ENCODE results near the gene OR2F2. TPM values are rescaled to one million over a fixed set of nuclear protein-coding genes. Genes with fewer than 3 reads are reported as not detected.

The OR2F2 gene
- polyA plus RNA-seq, 1 of the 3 experiments (the other 2 are of a cell fraction) = 0.07 TPM

- H4K20me1 ChIP-seq (ENCODE audit: insufficient read depth) = peaks cover 4% of the 10 kb centered on the region; the same call in 1 of the 2 replicates
- ChIA-PET POLR2A (no interaction called here), CTCF (interaction anchor here (9.6 kb wide), 1 partner anchor 15 kb away, joined by 66 read pairs; the partner anchor contains the start of gene TCAF1)
- no peaks in the 10 kb centered on the region for H3K27me3 ChIP-seq (ENCODE audit: insufficient read depth)
- DNase-seq = no peak
- H3K4me1 ChIP-seq (ENCODE audit: control insufficient read depth in 1 of 2, insufficient read depth in 2 of 2, low read depth in 1 of 2, low read length in 1 of 2) = peaks cover 16 to 24% of the 10 kb centered on the region in 2 experiments; a peak in 3 of 4 replicates
- H3K27ac ChIP-seq (ENCODE audit: low read depth in 2 of 2, low read length in 1 of 2) = peak overlapping the region in 1 of 2 experiments; percentile 94; a peak in 1 of 4 replicates
- no peak overlapping the region for H3K9ac ChIP-seq
- peaks cover 72% of the 10 kb centered on the region for H3K79me2 ChIP-seq (ENCODE audit: insufficient read depth)
- 87% methylated on average over 3 of the region's 3 CpGs for WGBS (ENCODE audit: low lambda C conversion rate)
- H2AFZ ChIP-seq (ENCODE audit: low read depth) = no peak overlapping the region
- H3K4me3 ChIP-seq (ENCODE audit: low read depth in 2 of 2, low read length in 1 of 2) = no peak overlapping the region
- peaks cover 17% of the 10 kb centered on the region for H3F3A ChIP-seq (replicated peaks; ENCODE audit: insufficient read depth)
- peaks cover 16% of the 10 kb centered on the region; the same call in 1 of the 2 replicates for H3K9me3 ChIP-seq
- H3K4me2 ChIP-seq = no peak overlapping the region
- no peaks in the 10 kb centered on the region for H3K9me2 ChIP-seq
- TF ChIP-seq FOXJ3 (CRISPR knock-in tag; IDR thresholded peaks at IDR 0.05) (no peak), FOSL2 (IDR thresholded peaks at IDR 0.05; ENCODE audit: borderline replicate concordance, low read depth) (no peak), JUND (IDR thresholded peaks at IDR 0.05) (no peak), MAX (IDR thresholded peaks at IDR 0.05; ENCODE audit: low read depth) (no peak), TEAD4 (IDR thresholded peaks at IDR 0.05; ENCODE audit: borderline replicate concordance, insufficient read depth) (no peak), CTCF (IDR thresholded peaks at IDR 0.05) (no peak)
- H3K36me3 ChIP-seq (replicated peaks in 1 of 2; ENCODE audit: control insufficient read depth in 1 of 2, insufficient read depth in 2 of 2, low read length in 1 of 2) = peaks cover 21 to 34% of the 10 kb centered on the region in 2 experiments
Observed at GRCh38 chr7:143885951-143886350, 49.1 kb upstream of the OR2F2 start.

- Histone ChIP-seq H3K9me3 (peaks cover 21% of the 10 kb centered on the region; the same call in 1 of the 2 replicates), H3K9ac (no peak overlapping the region), H3K36me3 (replicated peaks in 1 of 2; ENCODE audit: control insufficient read depth in 1 of 2, insufficient read depth in 2 of 2, low read length in 1 of 2) (peaks cover 30 to 42% of the 10 kb centered on the region in 2 experiments), H3F3A (replicated peaks; ENCODE audit: insufficient read depth) (peaks cover 14% of the 10 kb centered on the region), H2AFZ (ENCODE audit: low read depth) (no peak overlapping the region), H3K4me2 (no peak overlapping the region), H3K9me2 (no peaks in the 10 kb centered on the region), H3K27ac (ENCODE audit: low read depth in 2 of 2, low read length in 1 of 2) (no peak overlapping the region), H3K4me3 (ENCODE audit: low read depth in 2 of 2, low read length in 1 of 2) (no peak overlapping the region), H3K27me3 (ENCODE audit: insufficient read depth) (no peaks in the 10 kb centered on the region), H3K4me1 (ENCODE audit: control insufficient read depth in 1 of 2, insufficient read depth in 2 of 2, low read depth in 1 of 2, low read length in 1 of 2) (peaks cover 10 to 16% of the 10 kb centered on the region in 2 experiments; a peak in 3 of 4 replicates), H3K79me2 (ENCODE audit: insufficient read depth) (peaks cover 70% of the 10 kb centered on the region), H4K20me1 (ENCODE audit: insufficient read depth) (no peaks in the 10 kb centered on the region)
- no peak for DNase-seq
- ChIA-PET POLR2A (interaction anchor here (1.1 kb wide), 1 partner anchor 15 kb away, joined by 3 read pairs; the partner anchor contains the start of gene TCAF1), CTCF (interaction anchor here (0.7 to 9.6 kb wide), 2 partner anchors 8 to 14 kb away, joined by 3 to 66 read pairs; partner anchors contain the start of gene TCAF1)
- 97% methylated on average over 6 of the region's 6 CpGs for WGBS (ENCODE audit: low lambda C conversion rate)
- no peak for TF ChIP-seq TCF12 (IDR thresholded peaks at IDR 0.05)
- TF ChIP-seq REST (IDR thresholded peaks at IDR 0.05; ENCODE audit: low read depth, low read length) = no peak
- no peak for TF ChIP-seq NRF1 (IDR thresholded peaks at IDR 0.05; ENCODE audit: low read depth, low read length)
- no peak for TF ChIP-seq RXRA (IDR thresholded peaks at IDR 0.05; ENCODE audit: borderline replicate concordance, low read depth)
- no peak for TF ChIP-seq GATA2 (CRISPR knock-in tag; IDR thresholded peaks at IDR 0.05)
- no peak for TF ChIP-seq CTCF (IDR thresholded peaks at IDR 0.05)
- no peak for TF ChIP-seq IRF3 (IDR thresholded peaks at IDR 0.05; ENCODE audit: low read depth, low read length)
- TF ChIP-seq FOSL2 (IDR thresholded peaks at IDR 0.05; ENCODE audit: borderline replicate concordance, low read depth) = no peak
- TF ChIP-seq MXI1 (IDR thresholded peaks at IDR 0.05; ENCODE audit: low read depth, low read length) = no peak
- no peak for TF ChIP-seq FOXM1 (IDR thresholded peaks at IDR 0.05; ENCODE audit: low read depth)
Observed at GRCh38 chr7:143886826-143887477, 48.1 kb upstream of the OR2F2 start.
